Body of pancreas (tissue), 4 donors: ENCODE data around the gene EFCAB11. TPM values are rescaled to one million over a fixed set of nuclear protein-coding genes. Genes with fewer than 3 reads are reported as not detected.

Experiments used
- ATAC-seq: fragments of 150-250 bp; one replicate; pipeline ENCODE4 v1.9.1; 2016
- DNase-seq, 4 donors: peaks; one replicate each; pipeline ENCODE4 v3.0.0-alpha.2; 2019
- H3K27ac ChIP-seq, 4 donors: fragments of 200-600 bp; sonication (generic); 1 replicate in 3 of 4; 2 replicates in 1 of 4; pipeline versions ENCODE4 v1.5.1 to v1.6.1; 2016 to 2019; ENCODE audit warnings: mild to moderate bottlenecking in 1 of 4, mixed read lengths in 1 of 4, moderate library complexity in 1 of 4
- H3K27me3 ChIP-seq, 2 donors: fragments of 200-600 bp; sonication (generic); one replicate each; pipeline ENCODE4 v1.6.0; 2016; ENCODE audit warnings: mild to moderate bottlenecking in 1 of 2
- H3K36me3 ChIP-seq, 2 donors: fragments of 200-600 bp; sonication (generic); replicated peaks in 1 of 2; 2 replicates each; pipeline ENCODE4 v1.5.1; 2016; ENCODE audit warnings: low read depth in 2 of 2; ENCODE audit not compliant: insufficient read depth in 1 of 2
- H3K4me1 ChIP-seq: fragments of 200-600 bp; sonication (generic); one replicate; pipeline ENCODE4 v1.6.0; 2016
- H3K4me3 ChIP-seq, 2 donors: fragments of 200-600 bp; sonication (generic); 1 replicate in 1 of 2; 2 replicates in 1 of 2; pipeline ENCODE4 v1.5.1; 2016 to 2019
- H3K9me3 ChIP-seq, 3 donors: fragments of 200-600 bp; sonication (generic); 1 replicate in 2 of 3; 2 replicates in 1 of 3; pipeline ENCODE4 v1.5.1; 2016
- POLR2A ChIP-seq, 3 donors: fragments of 450-650 bp; IDR thresholded peaks; one replicate each; pipeline ENCODE4 v1.6.1; 2016; ENCODE audit warnings: antibody characterized with exemption in 3 of 3, mild to moderate bottlenecking in 2 of 3
- WGBS, 2 donors: methylation state at CpG; one replicate each; pipeline ENCODE4 v1.1.5; 2017; 5-methylcytosine and 5-hydroxymethylcytosine counted together
- intact Hi-C: fragments of 100-400 bp; cut with DNase I; formaldehyde crosslinking; loops from one replicate; pipeline ENCODE4 v1.15.1; 2023
- total RNA-seq, 2 donors: library from RNA; depleted of rRNA; stranded (reverse); fragments of >200 nt; gene quantifications; one replicate each; pipeline ENCODE4 v1.1.0, GENCODE V29; 2016
- TF ChIP-seq, protein P1 (sequence below), 7 experiments: fragments of 450-650 bp in 4 of 7; fragments of 200-600 bp in 3 of 7; sonication (generic) in 3 of 7; IDR thresholded peaks; one replicate each; pipeline ENCODE4 v1.5.1; 2016 to 2019; ENCODE audit warnings: antibody characterized with exemption in 7 of 7

The EFCAB11 gene
- total RNA-seq, 2 donors from 2014 or later = 1.6 to 2.9 TPM

DNA sequence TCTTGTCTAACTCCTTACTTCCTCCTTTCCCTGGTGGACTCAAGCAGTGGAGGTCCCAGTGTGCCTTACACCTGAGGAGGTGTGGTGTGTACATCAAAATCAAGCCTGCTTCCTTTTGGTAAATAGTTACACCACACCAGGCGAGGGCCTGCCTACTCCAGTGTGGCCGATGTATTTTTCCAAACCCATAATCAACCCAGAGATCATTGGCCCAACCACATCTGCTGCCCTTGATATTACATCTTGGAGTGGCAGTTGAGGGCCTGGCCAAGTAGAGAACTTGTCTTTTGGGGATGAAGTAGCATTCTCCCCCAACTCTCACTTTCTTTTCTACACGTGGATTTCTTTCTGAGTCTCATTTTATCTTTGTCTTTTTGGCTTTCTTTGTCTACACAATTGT lies 187.4 kb downstream of the EFCAB11 start:
- H3K9me3 ChIP-seq = no peaks in the 10 kb centered on the region
- H3K4me3 ChIP-seq = no peak overlapping the region
- ATAC-seq (no peak), DNase-seq (no peak)
- H3K27ac ChIP-seq = no peak overlapping the region
- H3K4me1 ChIP-seq = no peaks in the 10 kb centered on the region
- TF ChIP-seq, protein P1, sequence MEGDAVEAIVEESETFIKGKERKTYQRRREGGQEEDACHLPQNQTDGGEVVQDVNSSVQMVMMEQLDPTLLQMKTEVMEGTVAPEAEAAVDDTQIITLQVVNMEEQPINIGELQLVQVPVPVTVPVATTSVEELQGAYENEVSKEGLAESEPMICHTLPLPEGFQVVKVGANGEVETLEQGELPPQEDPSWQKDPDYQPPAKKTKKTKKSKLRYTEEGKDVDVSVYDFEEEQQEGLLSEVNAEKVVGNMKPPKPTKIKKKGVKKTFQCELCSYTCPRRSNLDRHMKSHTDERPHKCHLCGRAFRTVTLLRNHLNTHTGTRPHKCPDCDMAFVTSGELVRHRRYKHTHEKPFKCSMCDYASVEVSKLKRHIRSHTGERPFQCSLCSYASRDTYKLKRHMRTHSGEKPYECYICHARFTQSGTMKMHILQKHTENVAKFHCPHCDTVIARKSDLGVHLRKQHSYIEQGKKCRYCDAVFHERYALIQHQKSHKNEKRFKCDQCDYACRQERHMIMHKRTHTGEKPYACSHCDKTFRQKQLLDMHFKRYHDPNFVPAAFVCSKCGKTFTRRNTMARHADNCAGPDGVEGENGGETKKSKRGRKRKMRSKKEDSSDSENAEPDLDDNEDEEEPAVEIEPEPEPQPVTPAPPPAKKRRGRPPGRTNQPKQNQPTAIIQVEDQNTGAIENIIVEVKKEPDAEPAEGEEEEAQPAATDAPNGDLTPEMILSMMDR (IDR thresholded peaks at IDR 0.05) = no peak
- no peak for TF ChIP-seq POLR2A (IDR thresholded peaks at IDR 0.05)
- no peaks in the 10 kb centered on the region for H3K27me3 ChIP-seq
- intact Hi-C loops = no loop called here
- no peaks in the 10 kb centered on the region for H3K36me3 ChIP-seq
- 43 to 52% methylated on average over 3 of the region's 3 CpGs for WGBS, 2 donors

DNA sequence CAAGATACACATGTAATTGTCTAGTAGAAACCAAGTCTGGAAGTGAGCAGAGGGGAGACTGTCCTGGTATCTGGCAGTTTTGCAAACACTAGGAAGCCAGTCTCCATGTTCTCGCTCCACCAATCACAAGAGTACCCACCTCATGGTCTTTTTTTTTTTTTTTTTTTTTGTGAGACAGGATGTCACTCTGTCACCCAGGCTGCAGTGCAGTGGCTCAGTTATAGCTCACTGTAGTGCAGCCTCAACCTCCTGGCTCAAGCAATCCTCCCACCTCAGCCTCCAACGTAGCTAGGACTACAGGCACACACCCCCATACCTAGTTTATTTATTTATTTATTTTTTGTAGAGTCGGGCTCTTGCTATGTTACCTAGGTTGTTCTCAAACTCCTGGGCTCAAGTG lies 189.2 kb downstream of the EFCAB11 start:
- DNase-seq (no peak), ATAC-seq (no peak)
- WGBS, 2 donors = 83 to 93% methylated on average over 2 to 3 of the region's 3 CpGs
- intact Hi-C loops = no loop called here
- H3K27ac ChIP-seq = no peak overlapping the region
- TF ChIP-seq, protein P1 (IDR thresholded peaks at IDR 0.05) = no peak
- no peak for TF ChIP-seq POLR2A (IDR thresholded peaks at IDR 0.05)
- no peaks in the 10 kb centered on the region for H3K27me3 ChIP-seq
- no peaks in the 10 kb centered on the region for H3K4me1 ChIP-seq
- no peaks in the 10 kb centered on the region for H3K9me3 ChIP-seq
- no peak overlapping the region for H3K4me3 ChIP-seq
- H3K36me3 ChIP-seq = no peaks in the 10 kb centered on the region

DNA sequence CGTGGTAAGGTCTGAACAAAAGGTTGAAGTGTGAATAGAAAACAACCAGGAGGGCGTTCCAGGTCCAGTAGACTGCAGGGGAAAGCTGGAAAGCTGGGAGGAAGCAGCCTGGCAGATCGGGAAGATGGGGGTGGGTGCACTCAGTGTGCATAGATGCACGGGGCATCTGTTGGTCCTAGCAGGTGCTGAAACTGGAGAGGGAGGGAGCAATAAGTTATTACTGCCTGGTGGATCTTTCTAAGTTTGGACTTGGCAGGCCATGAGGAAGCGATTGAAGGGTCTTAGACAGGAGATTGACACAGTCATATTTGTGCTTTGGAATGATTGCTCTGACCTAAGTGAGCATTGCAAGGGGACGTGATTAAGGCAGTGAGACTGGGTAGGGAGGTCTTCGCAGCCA lies 194.4 kb downstream of the EFCAB11 start:
- H3K36me3 ChIP-seq = no peaks in the 10 kb centered on the region
- TF ChIP-seq POLR2A (IDR thresholded peaks at IDR 0.05) = no peak
- TF ChIP-seq, protein P1 (IDR thresholded peaks at IDR 0.05) = no peak
- H3K27me3 ChIP-seq = no peaks in the 10 kb centered on the region
- no peaks in the 10 kb centered on the region for H3K9me3 ChIP-seq
- H3K4me3 ChIP-seq = no peak overlapping the region
- no peak overlapping the region for H3K27ac ChIP-seq
- DNase-seq = no peak
- intact Hi-C loops = no loop called here
- no peaks in the 10 kb centered on the region for H3K4me1 ChIP-seq
- 65 to 66% methylated on average over 7 of the region's 7 CpGs for WGBS, 2 donors
- no peak for ATAC-seq

DNA sequence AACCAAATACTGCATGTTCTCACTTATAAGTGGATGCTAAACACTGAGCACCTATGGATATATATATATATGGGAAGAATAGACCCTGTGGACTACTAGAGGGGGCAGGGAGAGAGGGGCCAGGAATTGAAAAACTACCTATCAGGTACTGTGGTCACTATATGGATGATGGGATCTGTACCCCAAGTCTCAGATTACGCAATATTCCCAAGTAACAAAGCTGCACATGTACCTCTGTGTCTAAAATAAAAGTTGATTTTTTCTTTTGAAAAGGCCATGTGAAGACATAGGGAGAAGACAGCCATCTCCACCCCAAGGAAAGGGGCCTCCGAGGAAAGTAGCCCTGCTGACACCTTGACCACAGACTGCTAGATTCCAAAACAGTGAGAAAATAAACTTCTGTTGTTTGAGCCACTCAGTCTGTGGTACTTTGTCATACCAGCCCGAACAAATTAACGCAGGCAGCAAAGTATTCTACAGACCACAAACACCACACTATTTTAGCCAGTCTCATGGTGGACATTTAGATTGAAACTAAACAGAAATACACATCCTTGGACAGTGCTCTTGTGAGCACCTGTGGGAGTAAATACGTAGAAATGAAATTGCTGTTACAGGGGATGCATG lies 197.1 kb downstream of the EFCAB11 start:
- WGBS, 2 donors = 60 to 68% methylated on average over 5 of the region's 5 CpGs

More for the DNA sequence above, 197.1 kb downstream of the EFCAB11 start:
- H3K36me3 ChIP-seq = no peaks in the 10 kb centered on the region
- H3K4me1 ChIP-seq = no peaks in the 10 kb centered on the region
- intact Hi-C loops = no loop called here
- no peak for DNase-seq
- no peaks in the 10 kb centered on the region for H3K27me3 ChIP-seq
- no peak overlapping the region for H3K4me3 ChIP-seq
- TF ChIP-seq, protein P1 (IDR thresholded peaks at IDR 0.05) = no peak
- no peak for TF ChIP-seq POLR2A (IDR thresholded peaks at IDR 0.05)
- H3K27ac ChIP-seq = no peak overlapping the region
- ATAC-seq = no peak
- no peaks in the 10 kb centered on the region for H3K9me3 ChIP-seq
